ENCODE measurements around the gene ABLIM3. TPM values are rescaled to one million over a fixed set of nuclear protein-coding genes. Genes with fewer than 3 reads are reported as not detected.

Gene ABLIM3
- total RNA-seq, 1 donor from 2014 or later = 30.1 TPM

GRCh38 chr5:149154650-149155049 lies 13.4 kb downstream of the ABLIM3 start:
- H3K4me3 ChIP-seq (ENCODE audit: low read depth, low read length) = no peak overlapping the region
- no peak for DNase-seq (ENCODE audit: low read depth)
- TF ChIP-seq, protein P1, sequence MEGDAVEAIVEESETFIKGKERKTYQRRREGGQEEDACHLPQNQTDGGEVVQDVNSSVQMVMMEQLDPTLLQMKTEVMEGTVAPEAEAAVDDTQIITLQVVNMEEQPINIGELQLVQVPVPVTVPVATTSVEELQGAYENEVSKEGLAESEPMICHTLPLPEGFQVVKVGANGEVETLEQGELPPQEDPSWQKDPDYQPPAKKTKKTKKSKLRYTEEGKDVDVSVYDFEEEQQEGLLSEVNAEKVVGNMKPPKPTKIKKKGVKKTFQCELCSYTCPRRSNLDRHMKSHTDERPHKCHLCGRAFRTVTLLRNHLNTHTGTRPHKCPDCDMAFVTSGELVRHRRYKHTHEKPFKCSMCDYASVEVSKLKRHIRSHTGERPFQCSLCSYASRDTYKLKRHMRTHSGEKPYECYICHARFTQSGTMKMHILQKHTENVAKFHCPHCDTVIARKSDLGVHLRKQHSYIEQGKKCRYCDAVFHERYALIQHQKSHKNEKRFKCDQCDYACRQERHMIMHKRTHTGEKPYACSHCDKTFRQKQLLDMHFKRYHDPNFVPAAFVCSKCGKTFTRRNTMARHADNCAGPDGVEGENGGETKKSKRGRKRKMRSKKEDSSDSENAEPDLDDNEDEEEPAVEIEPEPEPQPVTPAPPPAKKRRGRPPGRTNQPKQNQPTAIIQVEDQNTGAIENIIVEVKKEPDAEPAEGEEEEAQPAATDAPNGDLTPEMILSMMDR (conservative IDR thresholded peaks at IDR 0.05; ENCODE audit: low read depth, low read length) = no peak

- TF ChIP-seq, protein P1 (conservative IDR thresholded peaks at IDR 0.05; ENCODE audit: low read depth, low read length) = no peak
- H3K4me3 ChIP-seq (ENCODE audit: low read depth, low read length) = no peak overlapping the region
- no peak for DNase-seq (ENCODE audit: low read depth)
Measured at GRCh38 chr5:149156435-149157083, 15.3 kb downstream of the ABLIM3 start.

- TF ChIP-seq, protein P1 (conservative IDR thresholded peaks at IDR 0.05; ENCODE audit: low read depth, low read length) = no peak
- no peak overlapping the region for H3K4me3 ChIP-seq (ENCODE audit: low read depth, low read length)
- no peak for DNase-seq (ENCODE audit: low read depth)
Measured at GRCh38 chr5:149157330-149157729, 16.0 kb downstream of the ABLIM3 start.

DNA sequence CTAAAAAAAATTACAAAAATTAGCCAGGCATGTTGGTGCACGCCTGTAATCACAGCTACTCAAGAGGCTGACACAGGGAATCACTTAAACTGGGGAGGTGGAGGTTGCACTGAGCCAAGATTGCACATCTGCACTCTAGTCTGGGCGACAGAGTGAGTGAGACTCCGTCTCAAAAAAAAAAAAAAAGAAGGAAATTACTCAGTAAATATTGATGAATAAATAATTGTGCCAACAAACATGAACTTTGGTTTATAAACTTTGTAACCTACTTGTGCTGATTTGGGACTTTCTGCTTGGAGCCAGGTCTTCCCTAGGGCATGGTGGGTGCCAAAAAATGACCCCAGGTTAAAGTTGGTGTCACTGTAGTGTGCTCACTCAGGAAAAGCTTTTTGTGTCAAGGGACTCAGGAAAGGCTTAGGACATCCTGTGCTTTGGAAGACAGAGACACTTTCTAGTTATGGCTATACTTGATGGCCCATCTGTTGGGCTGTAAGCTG lies 19.0 kb downstream of the ABLIM3 start:
- DNase-seq (ENCODE audit: low read depth) = no peak
- TF ChIP-seq, protein P1 (conservative IDR thresholded peaks at IDR 0.05; ENCODE audit: low read depth, low read length) = no peak
- H3K4me3 ChIP-seq (ENCODE audit: low read depth, low read length) = no peak overlapping the region

DNA sequence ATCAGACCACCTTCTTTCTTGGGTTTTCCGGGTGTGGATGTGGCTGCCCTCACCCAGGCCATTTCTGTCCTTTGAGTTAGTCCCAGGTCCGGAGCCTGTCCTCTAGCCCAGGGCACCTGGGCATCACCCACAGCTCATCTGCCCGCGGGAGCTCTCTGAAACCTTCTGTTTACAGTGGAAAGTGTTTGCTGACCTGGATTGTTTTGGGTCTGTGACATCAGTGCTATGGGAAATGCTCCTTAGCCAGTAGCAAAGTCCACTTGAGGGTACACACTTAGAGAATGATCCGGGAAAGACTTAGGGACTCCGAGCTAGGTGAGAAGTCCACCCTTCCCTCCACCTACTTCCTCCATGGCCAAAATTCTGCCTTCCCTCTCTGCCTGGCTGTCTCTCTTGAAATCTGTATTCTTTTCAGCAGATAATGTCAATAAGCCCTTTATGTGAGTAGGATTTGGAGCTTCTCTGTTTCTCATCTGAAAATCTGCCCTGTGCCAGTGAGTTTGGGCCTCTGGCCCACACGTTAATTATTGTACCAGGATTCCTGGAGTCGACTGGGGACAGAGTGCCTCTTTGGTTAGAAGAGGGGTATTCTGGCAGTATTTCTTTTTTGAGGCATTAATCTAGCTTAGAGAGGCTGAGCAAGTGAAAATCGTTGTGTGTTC lies 19.9 kb downstream of the ABLIM3 start:
- TF ChIP-seq, protein P1 (conservative IDR thresholded peaks at IDR 0.05; ENCODE audit: low read depth, low read length) = no peak
- DNase-seq (ENCODE audit: low read depth) = no peak
- peak overlapping the region; percentile 15 for H3K4me3 ChIP-seq (ENCODE audit: low read depth, low read length)

- H3K4me3 ChIP-seq (ENCODE audit: low read depth, low read length) = no peak overlapping the region
- TF ChIP-seq, protein P1 (conservative IDR thresholded peaks at IDR 0.05; ENCODE audit: low read depth, low read length) = no peak
- DNase-seq (ENCODE audit: low read depth) = no peak
Measured at GRCh38 chr5:149161850-149162249, 20.6 kb downstream of the ABLIM3 start.

Measured in epithelial cell of proximal tubule (primary cell).